ENCODE measurements around the gene HRH1.

DNA sequence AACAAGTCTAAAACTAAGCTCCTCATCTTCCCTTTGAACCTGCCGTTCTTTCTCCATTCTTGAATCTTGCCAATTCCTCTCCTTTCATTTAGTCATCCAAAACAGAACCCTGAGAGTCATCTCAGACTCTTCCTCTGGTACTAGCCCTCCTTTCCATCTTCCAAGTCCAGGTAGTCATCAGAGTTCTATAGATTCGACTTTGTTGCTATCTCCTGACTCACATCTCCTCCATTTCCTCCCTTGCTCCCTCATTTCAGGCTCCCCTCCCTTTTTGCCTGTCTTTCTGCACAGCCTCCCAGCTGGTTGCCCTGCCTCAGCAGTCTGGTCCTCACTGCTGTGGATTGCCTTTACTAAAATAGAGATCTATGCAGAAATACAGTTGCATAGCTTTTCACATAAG lies 122.6 kb downstream of the HRH1 start:
- TF ChIP-seq, protein P1, sequence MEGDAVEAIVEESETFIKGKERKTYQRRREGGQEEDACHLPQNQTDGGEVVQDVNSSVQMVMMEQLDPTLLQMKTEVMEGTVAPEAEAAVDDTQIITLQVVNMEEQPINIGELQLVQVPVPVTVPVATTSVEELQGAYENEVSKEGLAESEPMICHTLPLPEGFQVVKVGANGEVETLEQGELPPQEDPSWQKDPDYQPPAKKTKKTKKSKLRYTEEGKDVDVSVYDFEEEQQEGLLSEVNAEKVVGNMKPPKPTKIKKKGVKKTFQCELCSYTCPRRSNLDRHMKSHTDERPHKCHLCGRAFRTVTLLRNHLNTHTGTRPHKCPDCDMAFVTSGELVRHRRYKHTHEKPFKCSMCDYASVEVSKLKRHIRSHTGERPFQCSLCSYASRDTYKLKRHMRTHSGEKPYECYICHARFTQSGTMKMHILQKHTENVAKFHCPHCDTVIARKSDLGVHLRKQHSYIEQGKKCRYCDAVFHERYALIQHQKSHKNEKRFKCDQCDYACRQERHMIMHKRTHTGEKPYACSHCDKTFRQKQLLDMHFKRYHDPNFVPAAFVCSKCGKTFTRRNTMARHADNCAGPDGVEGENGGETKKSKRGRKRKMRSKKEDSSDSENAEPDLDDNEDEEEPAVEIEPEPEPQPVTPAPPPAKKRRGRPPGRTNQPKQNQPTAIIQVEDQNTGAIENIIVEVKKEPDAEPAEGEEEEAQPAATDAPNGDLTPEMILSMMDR (IDR thresholded peaks at IDR 0.05; ENCODE audit: extremely low read depth in 1 of 2, insufficient read depth in 1 of 2, low read depth in 1 of 2, low read length in 2 of 2) = no peak
- TF ChIP-seq, protein P2, sequence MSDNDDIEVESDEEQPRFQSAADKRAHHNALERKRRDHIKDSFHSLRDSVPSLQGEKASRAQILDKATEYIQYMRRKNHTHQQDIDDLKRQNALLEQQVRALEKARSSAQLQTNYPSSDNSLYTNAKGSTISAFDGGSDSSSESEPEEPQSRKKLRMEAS (IDR thresholded peaks at IDR 0.05; ENCODE audit: insufficient read depth, insufficient read length) = no peak
- TF ChIP-seq POLR2AphosphoS5 (IDR thresholded peaks at IDR 0.05; ENCODE audit: insufficient read depth, low read depth, low read length) (no peak), POLR2A (IDR thresholded peaks at IDR 0.05; ENCODE audit: low read depth, low read length) (no peak), EZH2 (IDR thresholded peaks at IDR 0.05; ENCODE audit: borderline replicate concordance, low read depth, low read length, severe bottlenecking) (no peak), FOS (IDR thresholded peaks at IDR 0.05; ENCODE audit: borderline replicate concordance, insufficient read depth, low read length) (no peak), JUN (IDR thresholded peaks at IDR 0.05; ENCODE audit: borderline replicate concordance, insufficient read depth, insufficient read length, low read depth) (no peak), MYC (IDR thresholded peaks at IDR 0.05; ENCODE audit: low read depth, low read length) (no peak), GATA2 (IDR thresholded peaks at IDR 0.05; ENCODE audit: insufficient read depth, insufficient read length, low read depth, low read length) (no peak)
